ENCODE data around the gene SUMO3.

DNA sequence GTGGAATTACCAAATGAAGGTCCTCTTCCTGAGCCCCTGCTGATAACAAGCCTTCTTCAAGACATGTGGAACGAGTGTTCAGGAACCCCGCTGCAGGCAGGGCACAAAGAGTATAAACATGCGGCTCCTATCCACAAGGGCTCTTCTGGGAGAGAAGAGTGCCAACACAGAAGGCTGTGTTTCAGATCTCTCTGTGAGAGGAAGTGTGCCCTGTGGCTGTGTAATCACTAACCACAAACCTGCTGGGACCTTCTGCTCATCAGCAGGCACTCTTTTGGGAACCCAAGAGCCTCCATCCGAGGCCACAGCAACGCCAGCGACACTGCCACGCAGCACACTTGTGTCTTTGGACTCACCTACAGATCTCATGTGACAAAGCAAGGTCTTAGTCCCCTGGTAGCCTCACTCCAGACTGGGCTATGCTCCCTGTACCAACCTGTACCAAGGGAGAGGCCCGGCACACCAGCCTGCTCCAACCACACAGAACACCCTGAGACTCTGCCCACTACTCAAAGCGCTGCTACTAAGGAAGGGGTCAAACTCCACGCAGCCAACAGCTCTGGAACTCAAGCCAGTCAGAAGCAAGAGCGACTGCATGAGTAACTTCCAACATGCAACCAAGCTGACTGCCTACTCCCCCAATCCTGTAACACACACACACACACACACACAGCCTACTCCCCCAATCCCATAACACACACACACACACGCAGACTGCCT is 47.9 kb upstream of the SUMO3 start:
- TF ChIP-seq, protein P1, sequence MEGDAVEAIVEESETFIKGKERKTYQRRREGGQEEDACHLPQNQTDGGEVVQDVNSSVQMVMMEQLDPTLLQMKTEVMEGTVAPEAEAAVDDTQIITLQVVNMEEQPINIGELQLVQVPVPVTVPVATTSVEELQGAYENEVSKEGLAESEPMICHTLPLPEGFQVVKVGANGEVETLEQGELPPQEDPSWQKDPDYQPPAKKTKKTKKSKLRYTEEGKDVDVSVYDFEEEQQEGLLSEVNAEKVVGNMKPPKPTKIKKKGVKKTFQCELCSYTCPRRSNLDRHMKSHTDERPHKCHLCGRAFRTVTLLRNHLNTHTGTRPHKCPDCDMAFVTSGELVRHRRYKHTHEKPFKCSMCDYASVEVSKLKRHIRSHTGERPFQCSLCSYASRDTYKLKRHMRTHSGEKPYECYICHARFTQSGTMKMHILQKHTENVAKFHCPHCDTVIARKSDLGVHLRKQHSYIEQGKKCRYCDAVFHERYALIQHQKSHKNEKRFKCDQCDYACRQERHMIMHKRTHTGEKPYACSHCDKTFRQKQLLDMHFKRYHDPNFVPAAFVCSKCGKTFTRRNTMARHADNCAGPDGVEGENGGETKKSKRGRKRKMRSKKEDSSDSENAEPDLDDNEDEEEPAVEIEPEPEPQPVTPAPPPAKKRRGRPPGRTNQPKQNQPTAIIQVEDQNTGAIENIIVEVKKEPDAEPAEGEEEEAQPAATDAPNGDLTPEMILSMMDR (IDR thresholded peaks at IDR 0.05): no peak
- TF ChIP-seq POLR2A (IDR thresholded peaks at IDR 0.05): no peak
